HPDE6-E6E7 (cell line): Measurements from ENCODE around the gene AJM1.

Source experiments
- DNase-seq: peaks from one replicate; pipeline ENCODE4 v3.0.0; 2011; ENCODE audit warnings: missing footprints; ENCODE audit errors: extremely low spot score

The AJM1 gene

GRCh38 chr9:136845465-136846260 lies 3.4 kb downstream of the AJM1 start:
- no peak for DNase-seq

- DNase-seq = no peak
Measured at GRCh38 chr9:136846376-136847087, 4.3 kb downstream of the AJM1 start.

- no peak for DNase-seq
Measured at GRCh38 chr9:136847088-136847825, 5.0 kb downstream of the AJM1 start.

GRCh38 chr9:136847826-136848392 lies 5.6 kb downstream of the AJM1 start:
- DNase-seq = peak; percentile 67

GRCh38 chr9:136848393-136849037 lies 6.2 kb downstream of the AJM1 start:
- peak; percentile 23 for DNase-seq

- peak; percentile 99 for DNase-seq
Measured at GRCh38 chr9:136849038-136849959, 7.0 kb downstream of the AJM1 start, which contains the start of gene PHPT1. TSS of gene PHPT1 (plus strand) at chr9:136849409. CDS start at chr9:136849431, 22 bp downstream.

- no peak for DNase-seq
Measured at GRCh38 chr9:136849960-136850865, 7.9 kb downstream of the AJM1 start.

- no peak for DNase-seq
Measured at GRCh38 chr9:136850866-136851775, 8.8 kb downstream of the AJM1 start.

- DNase-seq = no peak
Measured at GRCh38 chr9:136851941-136852663, 9.8 kb downstream of the AJM1 start, which contains the start of gene MAMDC4. TSS of gene MAMDC4 (plus strand) at chr9:136852346. CDS start at chr9:136852417, 71 bp downstream.

- DNase-seq = no peak
Measured at GRCh38 chr9:136852664-136853595, 10.7 kb downstream of the AJM1 start.

- DNase-seq = no peak
Measured at GRCh38 chr9:136853596-136854112, 11.4 kb downstream of the AJM1 start.

- DNase-seq = no peak
Measured at GRCh38 chr9:136854113-136854841, 12.0 kb downstream of the AJM1 start.

- DNase-seq = no peak
Measured at GRCh38 chr9:136854842-136855460, 12.7 kb downstream of the AJM1 start.

GRCh38 chr9:136855461-136856078 lies 13.3 kb downstream of the AJM1 start:
- no peak for DNase-seq
